ENCODE results near the gene HMGCS2. TPM values are rescaled to one million over a fixed set of nuclear protein-coding genes. Genes with fewer than 3 reads are reported as not detected.

The HMGCS2 gene
- total RNA-seq, 3 donors from 2014 or later = 135 to 592 (median 270) TPM

DNA sequence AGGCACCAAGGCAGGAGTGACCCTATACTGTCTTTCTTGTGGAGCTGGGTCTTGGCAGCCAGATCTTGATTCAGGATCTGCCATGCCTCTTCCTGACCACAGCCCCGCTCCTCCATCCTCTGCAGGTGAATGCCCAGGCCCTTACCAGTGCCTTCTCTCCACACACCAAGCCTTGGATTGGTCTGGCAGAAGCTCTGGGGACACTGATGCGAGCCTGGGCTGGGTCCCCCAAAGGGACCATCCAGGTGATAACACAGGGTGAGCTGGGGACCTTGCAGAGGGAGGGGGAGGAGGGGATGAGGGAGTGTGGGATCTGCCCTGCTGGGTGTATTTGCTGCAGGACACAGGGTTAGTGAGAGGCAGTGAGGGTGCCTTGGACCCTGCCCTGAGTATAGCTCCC is 28.4 kb downstream of the HMGCS2 start:
- no peaks in the 10 kb centered on the region for H3K36me3 ChIP-seq (ENCODE audit: low read depth)
- intact Hi-C loops (cut with DNase I, micrococcal nuclease) = no loop called here
- no peak for ATAC-seq

DNA sequence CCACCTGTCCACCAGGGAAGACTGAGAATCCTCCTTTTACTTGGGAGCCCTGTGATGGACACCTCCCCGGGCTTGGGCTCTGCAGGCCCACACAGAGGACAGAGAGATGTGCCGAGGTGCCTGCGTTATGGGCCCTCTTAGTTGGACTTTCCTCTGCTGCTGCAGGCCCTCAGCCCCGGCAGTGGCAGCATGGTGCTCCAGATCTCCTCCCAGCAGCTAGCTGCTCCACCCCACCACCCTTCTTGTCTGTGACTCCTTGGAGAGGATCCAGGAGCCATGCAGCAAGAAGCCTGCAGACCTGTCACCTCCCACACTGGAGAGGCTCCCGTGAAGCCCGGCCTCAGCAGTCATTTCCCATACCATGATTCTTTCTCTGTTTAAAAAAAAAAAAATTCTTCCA is 29.6 kb downstream of the HMGCS2 start:
- Histone ChIP-seq H3K9me3 (no peaks in the 10 kb centered on the region), H3K36me3 (ENCODE audit: low read depth) (no peaks in the 10 kb centered on the region), H3K4me3 (no peak overlapping the region), H3K4me1 (ENCODE audit: low read depth) (no peaks in the 10 kb centered on the region)
- TF ChIP-seq, protein P1, sequence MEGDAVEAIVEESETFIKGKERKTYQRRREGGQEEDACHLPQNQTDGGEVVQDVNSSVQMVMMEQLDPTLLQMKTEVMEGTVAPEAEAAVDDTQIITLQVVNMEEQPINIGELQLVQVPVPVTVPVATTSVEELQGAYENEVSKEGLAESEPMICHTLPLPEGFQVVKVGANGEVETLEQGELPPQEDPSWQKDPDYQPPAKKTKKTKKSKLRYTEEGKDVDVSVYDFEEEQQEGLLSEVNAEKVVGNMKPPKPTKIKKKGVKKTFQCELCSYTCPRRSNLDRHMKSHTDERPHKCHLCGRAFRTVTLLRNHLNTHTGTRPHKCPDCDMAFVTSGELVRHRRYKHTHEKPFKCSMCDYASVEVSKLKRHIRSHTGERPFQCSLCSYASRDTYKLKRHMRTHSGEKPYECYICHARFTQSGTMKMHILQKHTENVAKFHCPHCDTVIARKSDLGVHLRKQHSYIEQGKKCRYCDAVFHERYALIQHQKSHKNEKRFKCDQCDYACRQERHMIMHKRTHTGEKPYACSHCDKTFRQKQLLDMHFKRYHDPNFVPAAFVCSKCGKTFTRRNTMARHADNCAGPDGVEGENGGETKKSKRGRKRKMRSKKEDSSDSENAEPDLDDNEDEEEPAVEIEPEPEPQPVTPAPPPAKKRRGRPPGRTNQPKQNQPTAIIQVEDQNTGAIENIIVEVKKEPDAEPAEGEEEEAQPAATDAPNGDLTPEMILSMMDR (IDR thresholded peaks at IDR 0.05) = no peak
- intact Hi-C loops (cut with DNase I, micrococcal nuclease) = no loop called here
- DNase-seq (no peak), ATAC-seq (no peak)

More for the DNA sequence above, 28.4 kb downstream of the HMGCS2 start:
- DNase-seq = no peak
- H3K4me3 ChIP-seq = no peak overlapping the region
- H3K4me1 ChIP-seq (ENCODE audit: low read depth) = no peaks in the 10 kb centered on the region
- no peaks in the 10 kb centered on the region for H3K9me3 ChIP-seq
- TF ChIP-seq, protein P1 (IDR thresholded peaks at IDR 0.05) = no peak

DNA sequence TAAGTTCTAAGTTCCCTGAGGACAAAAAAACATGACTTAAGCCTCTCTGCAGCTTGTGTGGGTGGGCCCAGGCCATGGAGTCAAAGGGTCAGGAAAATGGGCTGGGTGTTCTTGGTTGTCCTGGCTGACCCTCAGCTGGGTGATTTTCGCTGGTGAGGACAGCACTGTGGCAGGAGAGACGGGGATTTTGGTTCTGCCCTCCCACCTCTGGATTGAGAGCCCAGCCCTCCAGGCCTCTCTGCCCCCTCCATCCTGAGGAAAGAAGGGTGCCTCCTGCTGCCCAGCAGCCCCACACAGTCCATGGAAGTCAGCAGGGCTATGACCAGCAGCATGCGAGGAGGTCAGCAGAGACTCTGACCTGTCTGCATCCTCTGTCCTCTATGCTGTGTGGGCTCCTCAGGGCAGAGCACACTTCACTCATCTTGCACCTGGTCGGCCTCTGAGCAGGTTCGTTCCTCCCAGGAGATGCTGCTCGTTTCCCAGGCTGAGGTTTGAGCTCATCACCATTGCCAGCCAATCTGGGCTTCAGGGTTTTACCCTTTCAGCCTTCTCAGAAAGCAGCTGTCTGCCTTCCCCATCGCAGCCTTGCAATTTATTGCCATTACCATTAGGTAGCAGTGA is 30.5 kb downstream of the HMGCS2 start:
- Histone ChIP-seq H3K4me1 (ENCODE audit: low read depth) (no peaks in the 10 kb centered on the region), H3K36me3 (ENCODE audit: low read depth) (no peaks in the 10 kb centered on the region), H3K9me3 (no peaks in the 10 kb centered on the region), H3K4me3 (no peak overlapping the region)
- ATAC-seq = no peak
- TF ChIP-seq, protein P1 (IDR thresholded peaks at IDR 0.05) = no peak
- intact Hi-C loops (cut with DNase I, micrococcal nuclease) = no loop called here
- no peak for DNase-seq

DNA sequence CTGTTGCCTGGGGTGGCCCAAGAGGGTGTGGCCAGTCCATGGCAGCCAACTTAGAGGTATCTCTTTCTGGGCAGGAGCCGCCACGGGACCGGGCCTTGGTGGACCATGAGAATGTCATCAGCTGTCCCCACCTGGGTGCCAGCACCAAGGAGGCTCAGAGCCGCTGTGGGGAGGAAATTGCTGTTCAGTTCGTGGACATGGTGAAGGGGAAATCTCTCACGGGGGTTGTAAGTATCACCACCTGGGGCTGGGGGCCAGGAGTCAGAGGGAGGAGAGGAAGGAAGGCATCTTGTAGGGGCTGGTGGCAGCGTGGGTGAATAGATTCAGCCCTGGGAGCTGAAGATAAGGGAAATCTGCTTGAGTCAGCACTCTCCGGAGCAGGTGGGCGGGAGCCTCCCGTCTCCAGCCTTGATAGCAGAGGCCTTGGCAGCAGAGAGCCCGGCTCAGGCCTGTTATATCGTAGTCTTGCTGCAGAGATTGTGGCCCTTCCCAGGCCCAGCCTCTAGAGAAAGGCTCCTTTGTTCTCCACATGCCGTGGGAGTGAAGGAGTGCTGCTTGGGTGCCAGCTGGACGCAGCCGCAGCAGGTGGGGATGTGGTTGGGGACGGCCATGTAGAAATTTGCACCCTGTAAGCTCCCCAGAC is 31.5 kb downstream of the HMGCS2 start:
- Histone ChIP-seq H3K4me3 (no peak overlapping the region), H3K36me3 (ENCODE audit: low read depth) (no peaks in the 10 kb centered on the region), H3K9me3 (no peaks in the 10 kb centered on the region), H3K4me1 (ENCODE audit: low read depth) (no peaks in the 10 kb centered on the region)
- TF ChIP-seq, protein P1 (IDR thresholded peaks at IDR 0.05) = no peak
- DNase-seq = peak; percentile 38 to 64 (median 48)
- ATAC-seq = peak; percentile 81
- intact Hi-C loops (cut with DNase I, micrococcal nuclease) = no loop called here

DNA sequence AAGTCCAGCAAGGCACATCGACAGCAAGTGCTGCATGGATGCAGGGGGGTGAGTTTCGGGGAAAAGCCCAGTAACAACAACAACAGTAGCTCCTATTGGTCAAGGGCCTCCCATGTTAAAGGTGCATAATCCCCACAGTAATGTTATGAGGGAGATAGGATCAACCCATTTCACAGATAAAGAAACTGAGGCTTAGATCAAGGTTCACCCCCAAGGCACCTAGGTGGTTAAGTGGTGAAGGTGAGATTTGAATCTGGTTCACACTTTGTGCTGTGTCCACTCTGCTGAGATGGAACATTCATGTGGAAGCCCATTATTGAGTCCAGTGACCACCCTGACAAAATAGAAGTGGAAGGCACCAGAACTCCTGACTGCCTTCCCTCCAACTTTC is 32.1 kb downstream of the HMGCS2 start:
- Histone ChIP-seq H3K4me1 (ENCODE audit: low read depth) (no peaks in the 10 kb centered on the region), H3K9me3 (no peaks in the 10 kb centered on the region), H3K4me3 (no peak overlapping the region), H3K36me3 (ENCODE audit: low read depth) (no peaks in the 10 kb centered on the region)
- ATAC-seq (no peak), DNase-seq (no peak)
- TF ChIP-seq, protein P1 (IDR thresholded peaks at IDR 0.05) = no peak
- intact Hi-C loops (cut with DNase I, micrococcal nuclease) = no loop called here

All from mucosa of descending colon (tissue), 3 donors.